VCaP (cell line): Measurements from ENCODE around the gene SERPINA12.

Experiments
- H3K27ac ChIP-seq: fragments of 450-650 bp; 2 replicates; pipeline ENCODE4 v1.5.1; 2017
- TF ChIP-seq, protein P1 (sequence below): fragments of 450-650 bp; conservative IDR thresholded peaks from 2 replicates; pipeline ENCODE4 v1.5.1; 2017; ENCODE audit warnings: mild to moderate bottlenecking, moderate library complexity

SERPINA12 gene, protein sequence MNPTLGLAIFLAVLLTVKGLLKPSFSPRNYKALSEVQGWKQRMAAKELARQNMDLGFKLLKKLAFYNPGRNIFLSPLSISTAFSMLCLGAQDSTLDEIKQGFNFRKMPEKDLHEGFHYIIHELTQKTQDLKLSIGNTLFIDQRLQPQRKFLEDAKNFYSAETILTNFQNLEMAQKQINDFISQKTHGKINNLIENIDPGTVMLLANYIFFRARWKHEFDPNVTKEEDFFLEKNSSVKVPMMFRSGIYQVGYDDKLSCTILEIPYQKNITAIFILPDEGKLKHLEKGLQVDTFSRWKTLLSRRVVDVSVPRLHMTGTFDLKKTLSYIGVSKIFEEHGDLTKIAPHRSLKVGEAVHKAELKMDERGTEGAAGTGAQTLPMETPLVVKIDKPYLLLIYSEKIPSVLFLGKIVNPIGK

GRCh38 chr14:94509356-94509755 lies at the start of gene SERPINA12:
TSS of gene SERPINA12 (minus strand) at chr14:94509469. CDS start at chr14:94498397, 11,072 bp downstream.
- TF ChIP-seq, protein P1, sequence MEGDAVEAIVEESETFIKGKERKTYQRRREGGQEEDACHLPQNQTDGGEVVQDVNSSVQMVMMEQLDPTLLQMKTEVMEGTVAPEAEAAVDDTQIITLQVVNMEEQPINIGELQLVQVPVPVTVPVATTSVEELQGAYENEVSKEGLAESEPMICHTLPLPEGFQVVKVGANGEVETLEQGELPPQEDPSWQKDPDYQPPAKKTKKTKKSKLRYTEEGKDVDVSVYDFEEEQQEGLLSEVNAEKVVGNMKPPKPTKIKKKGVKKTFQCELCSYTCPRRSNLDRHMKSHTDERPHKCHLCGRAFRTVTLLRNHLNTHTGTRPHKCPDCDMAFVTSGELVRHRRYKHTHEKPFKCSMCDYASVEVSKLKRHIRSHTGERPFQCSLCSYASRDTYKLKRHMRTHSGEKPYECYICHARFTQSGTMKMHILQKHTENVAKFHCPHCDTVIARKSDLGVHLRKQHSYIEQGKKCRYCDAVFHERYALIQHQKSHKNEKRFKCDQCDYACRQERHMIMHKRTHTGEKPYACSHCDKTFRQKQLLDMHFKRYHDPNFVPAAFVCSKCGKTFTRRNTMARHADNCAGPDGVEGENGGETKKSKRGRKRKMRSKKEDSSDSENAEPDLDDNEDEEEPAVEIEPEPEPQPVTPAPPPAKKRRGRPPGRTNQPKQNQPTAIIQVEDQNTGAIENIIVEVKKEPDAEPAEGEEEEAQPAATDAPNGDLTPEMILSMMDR, result no peak
- no peak within 1 kb of the TSS for H3K27ac ChIP-seq

DNA sequence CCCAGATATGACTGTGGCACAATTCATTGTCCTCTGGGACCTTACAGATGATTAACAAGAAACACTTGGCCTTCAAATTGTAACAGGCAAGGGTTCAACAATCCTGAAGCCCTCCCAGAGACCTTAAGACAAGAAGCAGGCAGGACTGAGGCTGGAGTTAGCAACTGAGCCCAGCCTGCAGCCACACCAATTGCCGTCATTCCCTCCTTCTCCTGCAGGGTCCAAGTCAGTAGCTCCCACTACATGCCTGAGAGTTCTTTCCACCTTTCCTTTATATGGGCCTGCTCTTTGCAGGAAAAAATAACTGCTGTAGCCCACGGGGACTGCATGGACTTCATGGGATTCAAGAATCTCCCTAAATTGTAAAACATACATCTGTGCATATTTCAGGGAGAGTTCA lies 49.6 kb upstream of the SERPINA12 start:
- TF ChIP-seq, protein P1, result no peak
- no peak overlapping the region for H3K27ac ChIP-seq

- TF ChIP-seq, protein P1, result no peak
- no peak overlapping the region for H3K27ac ChIP-seq
These were observed 48.1 kb upstream of the SERPINA12 start for GRCh38 chr14:94557327-94557726.

GRCh38 chr14:94555991-94556390 lies 46.7 kb upstream of the SERPINA12 start:
- no peak overlapping the region for H3K27ac ChIP-seq
- TF ChIP-seq, protein P1, result no peak

DNA sequence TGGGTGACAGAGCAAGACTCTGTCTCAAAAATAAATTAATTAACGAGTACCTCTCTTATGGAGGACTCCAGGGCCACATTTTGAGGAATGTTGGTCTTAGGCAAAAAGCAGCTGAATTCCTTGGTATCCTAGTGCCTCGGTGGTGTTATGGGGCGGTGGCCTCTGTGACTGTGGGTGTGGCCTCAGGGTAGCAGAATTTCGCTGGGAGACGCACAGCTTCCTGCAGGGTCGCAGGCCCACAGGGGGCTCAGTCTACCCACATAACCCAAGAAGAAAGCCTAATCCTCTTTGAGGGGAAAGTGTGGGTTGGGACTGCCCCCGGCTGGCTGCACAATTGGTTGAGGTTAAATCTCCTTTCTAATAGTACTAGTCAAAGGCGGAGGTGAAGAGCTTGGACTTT lies 40.8 kb upstream of the SERPINA12 start:
- TF ChIP-seq, protein P1, result no peak

DNA sequence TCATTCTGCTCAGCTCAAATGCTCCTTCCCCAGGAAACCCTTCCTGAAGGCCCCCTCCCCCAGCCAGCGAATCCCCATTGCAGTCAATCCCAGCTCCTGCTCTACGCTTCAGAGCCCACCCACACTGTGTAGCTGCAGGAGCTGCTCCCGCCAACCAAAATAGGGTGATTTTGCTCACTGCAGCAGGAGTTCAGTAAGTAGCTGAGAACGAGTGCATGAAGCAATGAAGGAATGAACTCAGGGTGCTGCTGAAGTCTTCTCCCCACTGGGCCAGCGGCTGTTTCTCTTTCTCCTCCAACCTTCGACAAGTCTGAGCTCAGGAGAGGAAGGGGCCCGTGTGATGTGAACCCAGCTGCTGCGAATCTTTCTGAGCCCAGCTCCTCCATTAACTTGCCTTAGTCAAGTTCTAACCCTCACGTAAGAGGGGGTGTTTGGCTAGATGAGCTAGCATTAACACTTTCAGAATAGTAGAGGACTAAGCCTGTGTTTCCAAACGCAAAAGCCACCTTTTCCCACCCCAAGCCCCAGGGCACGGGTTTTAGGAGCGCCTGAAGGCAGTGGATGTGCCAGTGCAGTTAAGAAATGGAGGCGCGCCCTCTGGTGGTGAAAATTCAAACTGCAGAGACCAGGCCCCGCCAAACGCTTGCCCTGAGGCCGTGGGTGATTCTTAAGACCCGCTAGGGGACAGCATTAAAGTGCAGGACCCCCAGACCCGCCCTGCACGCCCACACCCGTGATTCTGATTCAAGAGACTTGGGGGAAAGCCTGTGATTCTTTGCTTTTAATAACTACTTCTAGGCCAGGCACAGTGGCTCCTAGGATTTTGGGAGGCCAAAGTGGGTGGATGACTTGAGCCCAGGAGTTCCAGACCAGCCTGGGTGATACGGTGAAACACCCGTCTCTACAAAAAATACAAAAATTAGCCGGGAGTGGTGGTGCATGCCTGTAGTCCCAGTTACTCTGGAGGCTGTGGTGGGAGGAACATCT lies 40.0 kb upstream of the SERPINA12 start:
- H3K27ac ChIP-seq, result no peak overlapping the region; the same call in 1 of the 2 replicates
- TF ChIP-seq, protein P1, result peak; percentile 94

More for the DNA sequence above, 40.8 kb upstream of the SERPINA12 start:
- H3K27ac ChIP-seq, result no peak overlapping the region; the same call in 1 of the 2 replicates
